Measurements from ENCODE around the gene HGF.

HGF gene

GRCh38 chr7:81676105-81676811 lies 93.6 kb downstream of the HGF start:
- no peak for DNase-seq

- no peak for DNase-seq
Measured at GRCh38 chr7:81674431-81674830, 95.4 kb downstream of the HGF start.

DNA sequence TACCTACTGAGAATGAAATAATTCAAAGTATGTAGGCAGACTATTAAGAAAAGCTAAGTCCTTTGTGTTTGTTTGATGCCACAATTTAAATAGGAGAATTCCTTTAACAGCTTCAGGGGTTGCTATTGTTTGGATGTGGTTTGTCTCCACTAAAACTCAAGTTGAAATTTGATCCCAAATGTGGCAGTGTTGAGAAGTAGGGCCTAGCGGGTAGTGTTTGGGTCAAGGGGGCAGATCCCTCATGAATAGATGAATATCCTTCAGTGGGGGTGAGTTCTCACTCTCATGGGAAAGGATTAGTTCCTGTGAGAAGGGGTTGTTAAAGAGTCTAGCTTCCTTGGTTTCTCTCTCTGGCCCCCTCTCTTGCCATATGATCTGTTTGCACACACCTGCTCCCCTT lies 97.0 kb downstream of the HGF start:
- no peak for DNase-seq

GRCh38 chr7:81669476-81670105 lies 100.3 kb downstream of the HGF start:
- DNase-seq, result no peak

DNA sequence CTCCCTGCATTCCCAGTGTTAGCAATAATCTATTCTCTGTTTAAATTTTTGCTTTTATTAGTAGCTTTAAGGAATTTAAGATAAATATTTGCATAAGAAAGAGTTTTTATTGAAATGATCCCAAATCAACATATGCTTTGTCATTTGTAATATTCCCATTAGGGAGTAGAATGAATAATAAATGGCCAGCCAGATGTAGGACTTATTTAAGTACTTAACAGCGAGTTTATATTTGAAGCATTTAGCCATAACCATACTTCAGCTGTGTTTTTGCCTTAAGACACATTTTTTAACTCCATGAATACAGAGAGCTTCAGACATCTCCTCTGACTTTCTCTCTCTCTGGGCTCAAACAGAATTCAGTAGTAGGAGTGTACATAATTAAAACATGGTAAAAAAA lies 103.6 kb downstream of the HGF start:
- no peak for DNase-seq

DNA sequence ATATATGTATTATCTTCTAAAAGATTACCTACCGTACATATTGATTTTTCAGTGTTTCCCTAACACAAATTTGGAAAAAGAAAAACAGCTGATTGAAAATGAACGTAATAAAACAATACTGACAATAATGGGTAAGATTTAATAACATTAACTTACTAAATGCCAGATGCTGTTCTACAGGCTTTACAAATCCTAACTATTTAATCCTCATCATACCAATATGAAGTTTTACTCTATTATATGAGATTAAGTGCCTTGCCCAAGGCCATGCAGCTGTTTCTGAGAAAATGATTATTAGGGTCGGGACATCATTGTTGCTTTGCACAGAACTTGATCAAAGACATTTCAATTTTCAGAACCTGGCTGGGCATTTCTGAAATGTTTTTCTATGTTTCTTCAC lies 104.6 kb downstream of the HGF start:
- no peak for DNase-seq

- DNase-seq, result no peak
Measured at GRCh38 chr7:81664304-81664703, 105.5 kb downstream of the HGF start.

GRCh38 chr7:81662531-81662930 lies 107.3 kb downstream of the HGF start:
- no peak for DNase-seq

- no peak for DNase-seq
Measured at GRCh38 chr7:81659697-81660395, 110.0 kb downstream of the HGF start.

DNA sequence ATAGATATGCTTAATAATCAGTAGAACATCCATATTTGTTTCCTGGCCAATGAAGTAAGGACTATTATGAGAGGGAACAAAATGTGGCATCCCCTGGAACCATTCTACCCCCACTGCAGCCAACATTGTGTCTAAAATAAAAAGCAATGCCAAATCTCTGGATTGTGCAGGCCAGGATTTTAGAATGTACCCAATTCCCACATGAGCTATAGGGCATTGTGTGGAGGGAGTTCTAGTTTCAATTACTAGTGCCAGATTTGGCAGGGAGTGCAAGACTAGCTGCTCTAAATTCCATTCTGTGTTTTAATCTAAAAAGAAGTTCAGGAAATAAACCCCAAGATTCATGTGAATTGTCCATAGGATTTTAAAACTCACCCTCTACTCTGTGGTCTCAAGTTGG lies 112.3 kb downstream of the HGF start:
- DNase-seq, result no peak

- DNase-seq, result no peak
Measured at GRCh38 chr7:81655271-81655670, 114.6 kb downstream of the HGF start.

DNA sequence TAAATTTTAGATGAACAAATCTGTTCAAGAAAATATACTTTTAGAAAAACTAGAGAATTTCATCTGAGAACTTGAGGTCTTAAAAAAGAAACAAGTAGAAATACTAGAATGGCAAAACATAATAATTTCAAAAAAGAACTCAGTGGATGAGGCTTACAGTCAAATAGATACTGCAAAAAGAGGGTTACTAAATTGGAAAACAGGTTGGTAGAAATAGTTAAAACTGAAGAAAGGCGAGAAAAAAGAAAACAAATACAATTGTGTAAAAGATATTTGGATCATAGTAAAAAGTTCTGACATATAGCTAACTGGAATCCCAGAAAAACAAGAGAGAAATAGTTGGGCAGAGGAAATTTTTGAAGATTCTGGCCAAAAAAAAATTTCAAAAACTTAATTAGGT lies 117.6 kb downstream of the HGF start:
- DNase-seq, result no peak

Measured in NCI-H146 (cell line).